Stimulated activated CD8-positive, alpha-beta memory T cell treated with anti-CD3 and anti-CD28 coated beads, Interleukin-15, amount 100 ng/mL, for 1 hour (primary cell): ENCODE measurements around the gene ZNF619.

Source experiments
- DNase-seq: peaks from one replicate; pipeline ENCODE4 v3.0.0-alpha.2; 2020; ENCODE audit warnings: low read depth

Gene ZNF619

DNA sequence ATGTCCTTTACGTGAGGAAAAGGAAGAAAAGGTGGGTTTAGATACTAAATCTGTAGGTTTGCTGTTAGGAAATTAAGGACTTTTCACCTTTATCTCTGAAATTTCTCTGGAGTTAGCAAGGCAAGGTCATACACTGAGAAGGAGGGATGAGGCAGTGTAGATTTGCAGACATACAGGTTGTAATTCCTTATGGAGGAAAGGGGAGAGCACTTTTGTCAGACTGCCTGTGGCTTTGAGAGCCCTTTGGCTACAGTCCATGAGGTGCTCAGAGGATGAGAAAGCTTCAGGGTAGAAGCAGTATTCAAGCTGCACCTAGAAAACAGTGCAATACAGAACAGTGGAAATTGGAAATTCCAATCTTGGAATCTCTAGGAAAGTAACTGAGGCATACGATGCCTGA is 11.5 kb upstream of the ZNF619 start:
- no peak for DNase-seq

DNA sequence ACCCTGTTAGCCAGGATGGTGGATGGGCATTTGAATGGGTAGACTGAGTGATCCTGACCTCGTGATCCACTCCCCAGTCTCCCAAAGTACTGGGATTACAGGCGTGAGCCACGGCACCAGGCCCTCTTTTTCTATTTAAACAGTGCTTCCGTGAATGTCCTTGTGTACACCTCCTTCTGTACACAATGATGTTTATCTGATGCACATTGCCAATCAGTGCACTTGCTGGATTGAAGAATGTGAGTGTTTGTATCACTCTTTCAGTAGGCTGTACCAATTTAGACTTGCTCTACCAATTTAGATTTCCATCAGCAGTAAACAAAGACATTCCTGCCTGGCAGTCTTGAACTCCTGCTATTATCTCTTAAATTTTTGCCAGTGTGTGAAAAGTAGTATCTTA is 8.9 kb upstream of the ZNF619 start:
- DNase-seq: no peak

DNA sequence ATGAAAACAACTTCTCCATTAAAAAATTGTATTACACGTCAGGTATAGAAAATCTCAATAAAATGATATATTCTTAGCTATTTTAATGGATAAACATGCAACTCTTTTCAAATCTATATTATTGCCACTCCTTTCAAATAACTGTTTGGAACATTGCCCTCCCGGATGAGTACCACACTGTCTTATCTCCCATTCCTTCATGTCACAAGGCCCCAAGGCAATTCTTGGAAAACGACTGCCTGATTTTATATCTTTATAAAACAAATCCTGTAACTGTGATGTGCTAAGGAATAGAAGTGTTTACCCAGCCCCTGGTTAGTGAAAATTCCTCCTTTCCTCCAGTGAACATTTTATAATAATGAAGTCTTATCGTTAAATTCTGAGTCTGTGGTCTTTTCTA is 6.2 kb upstream of the ZNF619 start:
- DNase-seq: no peak

DNA sequence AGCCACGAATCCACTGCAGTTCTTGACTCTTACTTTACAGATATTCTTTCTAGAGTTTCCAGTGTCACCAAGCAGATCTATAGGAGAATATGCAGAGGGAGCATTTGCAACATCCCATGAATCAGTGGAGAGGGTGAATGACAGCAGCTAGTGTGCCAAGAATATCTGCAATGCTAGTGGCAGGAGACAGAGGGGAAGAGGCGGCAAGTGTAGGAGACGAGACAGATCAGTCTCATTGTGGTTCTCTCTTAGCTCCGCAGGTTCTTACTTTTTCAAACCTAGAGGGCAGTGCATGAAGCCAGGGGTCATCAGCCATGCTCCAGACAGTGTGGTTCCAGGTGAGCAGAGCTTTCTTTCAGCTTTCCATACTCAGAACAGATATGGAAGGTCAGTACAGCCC is 744 bp downstream of the ZNF619 start:
- DNase-seq: no peak

DNA sequence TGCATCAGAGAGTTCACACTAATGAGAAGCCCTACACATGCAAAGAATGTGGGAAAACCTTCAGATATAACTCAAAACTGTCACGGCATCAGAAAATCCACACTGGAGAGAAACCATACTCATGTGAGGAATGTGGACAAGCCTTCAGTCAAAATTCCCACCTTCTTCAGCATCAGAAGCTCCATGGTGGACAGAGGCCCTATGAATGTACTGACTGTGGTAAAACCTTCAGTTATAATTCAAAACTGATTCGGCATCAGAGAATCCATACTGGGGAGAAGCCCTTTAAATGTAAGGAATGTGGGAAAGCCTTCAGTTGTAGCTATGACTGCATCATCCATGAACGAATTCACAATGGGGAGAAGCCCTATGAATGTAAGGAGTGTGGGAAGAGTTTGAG is 10.2 kb downstream of the ZNF619 start:
- no peak for DNase-seq

DNA sequence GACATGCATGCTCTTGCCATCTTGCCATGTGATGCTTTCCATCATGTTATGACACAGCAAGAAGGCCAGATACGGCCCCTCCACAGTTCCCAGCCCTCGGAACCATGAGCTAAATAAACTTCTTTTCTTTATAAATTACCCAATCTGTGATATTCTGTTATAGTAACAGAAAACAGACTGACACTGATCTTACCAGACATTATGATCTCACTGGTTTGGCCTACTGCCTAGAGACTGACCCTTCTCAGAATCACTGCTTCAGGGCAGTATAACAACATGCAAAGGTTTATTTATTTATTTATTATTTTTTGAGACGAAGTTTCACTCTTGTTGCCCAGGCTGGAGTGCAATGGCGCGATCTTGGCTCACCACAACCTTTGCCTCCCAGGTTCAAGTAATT is 14.0 kb downstream of the ZNF619 start:
- no peak for DNase-seq

DNA sequence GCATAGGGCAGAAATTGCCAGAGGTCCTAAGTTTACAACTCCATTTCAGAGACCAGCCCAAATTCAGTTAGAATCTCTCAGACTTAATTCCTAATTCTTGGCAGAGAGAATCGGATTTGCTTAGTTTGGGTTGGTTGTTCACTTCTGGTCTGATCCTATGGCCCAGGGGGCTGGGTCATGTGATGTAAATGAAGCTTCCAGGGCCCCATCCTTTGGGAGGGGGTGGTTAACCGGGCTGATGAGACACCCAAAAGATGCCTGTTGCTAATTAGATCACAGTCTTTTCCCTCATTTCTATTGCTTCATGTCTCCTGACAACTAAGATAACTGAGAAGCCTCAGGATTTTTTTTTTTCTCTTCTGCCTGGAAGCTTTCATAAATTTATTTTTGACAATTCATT is 17.8 kb downstream of the ZNF619 start:
- no peak for DNase-seq

DNA sequence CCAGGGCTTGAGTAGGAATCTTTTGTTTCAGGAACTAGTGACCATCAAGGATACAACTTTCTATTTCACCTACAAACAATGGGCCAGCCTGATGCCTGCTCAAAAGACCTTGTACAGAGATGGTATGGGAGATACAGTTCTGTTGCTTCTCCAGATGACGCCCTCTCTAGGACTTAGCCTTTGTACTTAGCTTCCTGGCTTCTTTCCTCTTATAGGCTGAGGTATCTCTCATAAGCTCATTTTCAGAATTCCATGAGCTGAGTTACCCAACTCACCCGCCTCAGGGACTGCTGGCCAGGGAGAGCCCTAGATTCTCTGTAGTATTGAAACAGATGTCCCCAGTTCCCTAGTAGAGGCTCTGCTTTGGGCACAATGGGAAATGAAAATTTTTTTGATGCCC is 20.4 kb downstream of the ZNF619 start:
- no peak for DNase-seq

DNA sequence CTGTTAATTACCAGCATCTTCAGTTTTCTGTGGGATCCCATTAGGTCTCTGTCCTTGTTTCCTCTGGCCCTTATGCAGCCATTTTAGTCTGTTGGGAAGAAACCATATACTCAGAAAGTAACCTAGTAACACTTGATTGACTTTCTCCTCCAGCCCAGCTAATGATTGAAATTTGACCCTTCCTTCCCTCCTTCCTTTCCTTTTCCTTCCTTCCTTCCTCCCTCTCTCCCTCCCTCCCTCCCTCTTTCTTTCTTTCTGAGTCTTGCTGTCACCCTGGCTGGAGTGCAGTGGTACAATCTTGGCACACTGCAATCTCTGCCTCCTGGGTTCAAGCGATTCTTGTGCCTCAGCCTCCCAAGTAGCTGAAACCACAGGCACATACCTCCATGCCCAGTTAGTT is 23.0 kb downstream of the ZNF619 start:
- no peak for DNase-seq

DNA sequence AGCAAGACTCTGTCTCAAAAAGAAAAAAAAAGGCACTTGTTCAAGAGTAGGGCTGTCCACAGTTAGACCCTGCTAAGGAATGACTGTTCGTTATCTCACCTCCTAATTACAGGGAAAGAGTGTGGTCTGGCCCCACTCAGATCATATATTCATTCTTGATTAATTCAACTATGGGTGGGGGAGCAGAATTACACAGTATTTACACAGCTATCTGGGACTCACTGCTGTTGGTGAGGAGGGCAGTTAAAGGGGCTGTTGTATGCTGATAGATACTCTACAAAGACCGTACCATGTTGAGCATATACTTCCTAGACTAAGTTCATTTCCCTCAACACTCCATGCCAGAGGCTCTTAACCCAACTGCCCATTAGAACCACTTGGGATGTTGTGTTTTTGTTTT is 25.1 kb downstream of the ZNF619 start:
- DNase-seq: no peak

DNA sequence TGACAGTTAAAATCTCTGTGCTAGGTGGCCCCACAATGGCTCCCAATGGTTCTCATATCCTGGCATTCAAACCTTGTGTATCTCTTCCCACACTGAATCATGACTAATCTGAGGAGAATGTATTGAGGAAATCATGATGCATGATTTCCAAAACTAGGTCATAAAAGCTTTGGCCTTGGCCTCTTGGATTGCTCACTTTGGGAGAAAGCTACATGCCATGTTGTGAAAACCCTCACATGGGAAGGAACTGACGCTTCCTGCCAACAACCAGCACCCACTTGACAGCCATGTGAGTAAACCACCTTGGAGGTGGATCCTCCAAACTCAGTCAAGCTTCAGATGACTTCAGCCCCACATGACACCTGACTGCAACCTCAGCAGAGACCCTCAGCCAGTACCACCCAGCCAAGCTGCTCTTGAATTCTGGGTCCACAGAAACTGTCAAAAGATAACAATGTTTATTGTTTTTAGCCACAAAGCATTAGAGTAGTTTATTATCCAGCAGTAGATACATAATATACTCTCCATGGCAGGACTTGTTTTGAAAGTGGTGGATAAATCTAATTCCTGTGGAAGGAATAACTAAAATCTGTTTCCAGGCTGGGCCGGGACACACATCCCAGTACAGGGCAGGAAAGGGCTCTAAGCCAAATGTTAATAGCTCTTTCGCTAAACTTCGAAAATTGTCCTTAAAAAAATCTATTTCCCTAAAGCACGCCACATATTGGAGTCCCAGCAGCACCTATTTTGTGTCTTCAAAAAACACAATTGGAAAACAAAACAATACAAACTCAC is 27.9 kb downstream of the ZNF619 start:
- DNase-seq: no peak

DNA sequence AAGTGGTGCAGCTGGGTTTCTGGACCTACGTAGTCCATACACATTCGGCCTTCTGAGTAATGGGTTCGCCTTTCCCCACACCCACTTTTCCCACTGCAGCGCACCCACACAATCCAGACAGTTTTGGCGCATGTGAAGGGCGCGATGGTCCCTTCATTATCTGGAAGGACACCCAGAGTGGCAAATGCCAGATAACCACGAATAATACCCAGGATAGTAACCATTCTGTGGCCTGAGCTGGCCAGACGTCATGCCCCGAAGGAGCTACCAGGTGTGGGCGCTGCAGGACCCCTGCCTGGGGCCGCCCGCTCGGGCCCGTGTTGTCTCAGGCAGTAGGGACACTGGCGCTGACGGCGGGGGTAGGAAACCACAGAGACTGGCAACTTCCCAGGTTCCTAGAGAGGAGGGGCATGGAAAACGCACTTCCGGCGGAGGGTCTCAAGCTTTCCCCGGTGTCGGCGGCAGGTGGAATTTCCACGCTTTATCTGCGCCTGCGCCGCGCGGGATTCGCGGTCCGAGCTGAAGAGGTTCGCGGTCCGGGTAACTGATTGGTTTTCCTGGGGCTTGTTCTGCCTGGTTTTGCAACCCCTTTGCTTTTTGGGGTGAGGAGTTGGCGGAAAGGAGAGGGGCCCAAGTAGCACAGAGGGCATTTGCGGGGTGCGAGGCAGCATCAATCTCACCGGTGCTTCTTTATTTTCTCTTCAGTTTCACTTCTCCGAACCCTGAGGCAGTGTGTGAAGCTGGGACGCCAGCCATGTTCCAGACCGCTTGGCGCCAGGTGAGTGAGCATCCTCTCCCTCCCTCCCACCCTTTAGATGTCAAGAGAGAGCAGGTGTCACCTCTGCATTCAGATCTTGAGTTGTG is 28.9 kb downstream of the ZNF619 start, which contains the start of gene ZNF620:
Gene ZNF620 (plus strand): TSS at position 441 of the 864 bp plus-strand sequence. CDS start 314 bp downstream, at position 755.
- DNase-seq: peak; percentile 10

DNA sequence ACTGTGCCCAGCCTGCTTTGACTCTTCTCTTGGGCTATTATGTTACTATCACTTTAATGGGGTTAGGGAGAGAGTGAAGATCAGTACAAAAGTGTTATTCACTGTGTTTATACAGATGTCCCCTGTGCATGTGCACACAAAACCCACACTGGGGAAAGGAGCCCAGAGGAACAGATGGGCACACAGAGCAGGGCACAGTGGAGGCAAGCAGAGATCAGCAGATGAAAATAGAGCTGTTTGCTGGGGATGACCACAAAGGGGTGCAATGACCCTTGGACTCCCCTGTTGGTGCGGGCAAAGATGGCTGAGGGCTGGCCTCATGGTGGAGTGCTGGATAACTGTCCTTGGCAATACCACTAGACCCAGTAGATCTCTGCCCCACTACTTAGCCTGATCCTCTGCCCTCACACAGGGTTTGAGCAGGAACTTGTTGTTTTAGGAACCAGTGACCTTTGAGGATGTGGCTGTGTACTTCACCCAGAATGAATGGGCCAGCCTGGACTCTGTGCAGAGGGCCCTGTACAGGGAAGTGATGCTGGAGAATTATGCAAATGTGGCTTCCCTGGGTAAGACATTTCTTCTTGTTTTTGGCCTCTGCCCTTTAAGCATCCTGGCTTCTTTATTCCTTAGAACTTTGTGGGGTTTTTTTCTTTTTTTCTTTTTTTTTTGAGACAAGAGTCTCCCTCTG is 34.3 kb downstream of the ZNF619 start:
- no peak for DNase-seq

DNA sequence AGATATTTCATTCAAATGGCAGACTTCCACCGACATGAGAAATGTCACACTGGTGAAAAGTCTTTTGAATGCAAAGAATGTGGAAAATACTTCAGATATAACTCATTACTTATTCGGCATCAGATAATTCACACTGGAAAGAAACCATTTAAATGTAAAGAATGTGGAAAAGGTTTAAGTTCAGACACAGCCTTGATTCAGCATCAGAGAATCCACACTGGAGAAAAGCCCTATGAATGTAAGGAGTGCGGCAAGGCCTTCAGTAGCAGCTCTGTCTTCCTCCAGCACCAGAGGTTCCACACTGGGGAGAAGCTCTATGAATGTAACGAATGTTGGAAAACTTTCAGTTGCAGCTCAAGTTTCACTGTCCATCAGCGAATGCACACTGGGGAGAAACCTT is 39.3 kb downstream of the ZNF619 start:
- no peak for DNase-seq

DNA sequence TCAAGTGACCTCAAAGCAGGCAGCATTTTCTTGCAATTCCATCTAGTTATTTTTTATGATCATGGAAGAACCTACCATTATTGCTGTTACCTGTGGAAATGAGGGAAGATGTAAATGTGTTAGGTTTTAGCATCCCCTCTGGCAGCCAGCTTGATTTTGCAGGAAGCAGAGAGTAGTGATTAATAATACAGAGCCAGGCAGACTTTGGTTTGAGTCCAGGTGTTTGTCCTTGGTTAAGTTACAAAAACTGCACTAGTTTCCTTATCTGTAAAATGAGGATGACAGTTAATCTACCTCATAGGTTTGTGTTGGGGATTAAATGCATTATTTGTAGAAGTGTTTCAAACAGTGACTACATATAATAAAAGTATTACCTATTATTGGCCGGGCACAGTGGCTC is 41.1 kb downstream of the ZNF619 start:
- no peak for DNase-seq

DNA sequence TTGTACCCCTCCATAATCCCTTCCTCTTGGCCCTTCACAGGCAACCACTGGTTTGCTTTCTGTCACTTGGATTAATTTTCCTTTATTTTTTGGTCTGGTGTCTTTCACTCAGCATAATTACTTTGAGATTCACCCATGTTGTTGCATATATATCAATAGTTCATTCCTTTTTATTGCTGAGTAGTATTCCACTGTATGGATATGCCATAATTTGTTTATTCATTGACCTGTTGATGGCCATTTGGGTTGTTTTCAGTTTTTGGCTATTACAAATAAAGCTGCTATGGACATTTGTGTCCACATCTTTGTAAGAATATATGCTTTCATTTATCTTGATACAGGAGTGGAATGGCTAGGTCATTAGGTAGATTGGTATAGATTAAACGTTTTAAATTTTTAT is 41.9 kb downstream of the ZNF619 start:
- no peak for DNase-seq

DNA sequence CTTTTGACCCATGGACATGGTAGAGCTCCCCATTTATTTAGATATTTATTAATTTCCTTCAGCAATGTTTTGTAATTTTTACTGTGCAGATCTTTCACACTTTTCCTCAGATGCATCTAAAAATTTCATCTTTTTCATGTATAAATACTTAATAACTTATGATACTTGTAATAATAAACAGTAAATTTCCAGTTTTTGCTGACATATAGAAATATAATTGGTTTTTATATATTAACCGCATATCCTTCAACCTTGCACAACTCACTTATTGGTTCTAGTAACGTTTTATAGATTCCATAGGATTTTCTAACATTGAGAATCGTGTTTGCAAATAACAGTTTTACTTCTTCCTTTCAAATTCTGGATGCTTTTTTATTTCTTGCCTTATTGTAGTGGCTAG is 44.3 kb downstream of the ZNF619 start:
- DNase-seq: no peak

DNA sequence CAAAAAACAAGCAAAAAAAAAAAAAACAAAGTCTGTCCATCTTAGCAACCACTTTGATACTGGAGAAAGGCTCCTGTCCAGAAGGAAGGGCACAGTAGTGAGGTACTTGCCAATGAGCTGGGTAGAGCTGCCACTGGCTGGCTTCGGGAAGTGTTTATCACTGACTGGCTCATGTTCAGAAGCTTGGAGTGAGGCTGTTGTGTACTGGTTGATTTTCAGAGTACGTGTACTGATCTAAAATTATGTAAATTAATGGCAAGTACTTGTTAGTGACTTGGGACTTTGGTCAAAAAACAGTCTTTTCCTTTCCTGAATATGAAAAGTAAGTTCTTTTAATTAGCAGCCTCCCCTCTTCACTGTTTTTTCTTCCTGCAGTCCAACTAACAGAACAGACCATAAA is 46.9 kb downstream of the ZNF619 start:
- DNase-seq: no peak

DNA sequence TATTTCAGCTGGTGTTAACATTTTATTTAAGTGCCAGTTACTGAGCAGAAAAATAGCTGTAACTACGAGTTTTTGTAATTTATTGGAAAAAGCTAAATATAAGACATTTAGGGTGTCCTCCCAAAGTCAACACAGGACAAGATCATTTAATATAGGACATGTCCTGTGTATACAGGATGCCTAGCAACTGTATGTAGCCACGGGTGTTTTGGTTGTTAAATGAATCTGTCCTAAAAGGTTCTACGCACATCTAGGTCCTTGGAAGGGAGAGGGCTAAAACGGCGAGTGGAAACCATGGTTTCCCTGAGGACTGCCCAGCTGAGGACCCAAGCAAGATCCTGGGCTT is 47.3 kb downstream of the ZNF619 start:
- no peak for DNase-seq

DNA sequence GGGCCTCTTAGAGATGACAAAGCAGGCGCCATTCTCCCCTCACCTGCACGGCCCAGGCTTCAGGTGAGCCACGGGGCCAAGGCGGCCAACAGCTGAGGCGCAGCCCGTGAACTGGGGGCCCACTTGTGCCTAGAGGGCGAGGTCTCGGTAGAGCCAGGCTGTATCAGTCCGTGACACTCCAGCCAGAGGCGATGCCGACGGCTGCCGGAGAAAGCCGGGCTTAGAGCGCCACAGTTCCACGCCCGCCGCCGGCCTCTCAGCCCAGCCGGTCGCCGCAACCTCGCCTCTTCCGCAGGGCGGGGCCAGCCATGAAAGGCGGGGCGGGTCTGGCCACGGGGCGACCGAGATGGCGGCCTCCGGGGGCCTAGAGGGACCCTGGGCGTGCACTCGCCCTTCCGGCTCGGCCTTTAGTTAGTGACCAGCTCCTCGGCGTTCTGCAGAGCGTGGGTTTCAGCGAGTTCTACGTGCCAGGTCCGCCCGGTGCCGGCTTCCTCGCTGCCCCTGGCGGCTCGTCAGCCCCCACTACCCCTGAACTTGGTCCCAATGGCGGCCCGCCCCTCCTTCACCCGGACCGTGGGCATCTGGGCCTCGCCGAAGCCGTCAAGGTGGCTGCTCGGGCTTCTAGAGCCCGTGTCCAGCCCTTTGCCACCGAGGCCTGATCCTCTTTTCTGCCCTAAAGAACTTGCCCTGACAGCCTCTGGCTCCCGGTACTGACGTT is 47.8 kb downstream of the ZNF619 start, which contains the start of gene ZNF621:
Gene ZNF621 (plus strand): TSS at position 393 of the 718 bp plus-strand sequence. CDS start 881 bp downstream, outside the sequence.
- DNase-seq: peak; percentile 65

DNA sequence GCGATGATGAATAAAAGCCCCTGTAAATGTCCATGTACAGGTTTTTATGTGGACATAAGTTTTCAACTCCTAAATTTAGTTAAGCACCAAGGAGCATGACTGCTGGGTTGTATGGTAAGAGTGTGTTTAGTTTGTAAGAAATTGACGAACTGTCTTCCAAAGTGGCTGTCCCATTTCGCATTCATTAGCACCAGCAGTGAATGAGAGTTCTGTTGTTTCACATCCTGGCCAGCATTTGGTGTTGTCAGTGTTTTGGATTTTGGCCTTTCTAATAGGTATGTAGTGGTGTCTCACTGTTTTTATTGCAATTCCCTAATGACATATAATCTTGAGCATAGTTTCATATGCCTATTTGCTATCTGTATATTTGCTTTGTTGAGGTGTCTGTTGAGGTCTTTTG is 51.5 kb downstream of the ZNF619 start:
- DNase-seq: no peak

DNA sequence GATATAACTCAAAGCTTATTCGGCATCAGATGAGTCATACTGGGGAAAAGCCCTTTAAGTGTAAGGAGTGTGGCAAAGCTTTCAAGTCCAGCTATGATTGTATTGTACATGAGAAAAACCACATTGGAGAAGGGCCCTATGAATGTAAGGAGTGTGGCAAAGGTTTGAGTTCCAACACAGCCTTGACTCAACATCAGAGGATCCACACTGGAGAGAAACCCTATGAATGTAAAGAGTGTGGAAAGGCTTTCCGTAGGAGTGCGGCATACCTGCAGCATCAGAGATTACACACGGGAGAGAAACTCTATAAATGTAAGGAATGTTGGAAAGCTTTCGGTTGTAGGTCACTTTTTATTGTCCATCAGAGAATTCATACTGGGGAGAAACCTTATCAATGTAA is 55.3 kb downstream of the ZNF619 start:
- DNase-seq: no peak
